SK-N-DZ (cell line): ENCODE results near the gene PLEKHN1.

Experiments used
- DNase-seq: peaks from one replicate; pipeline ENCODE4 v3.0.0-alpha.2; 2015; ENCODE audit warnings: low spot score

PLEKHN1 gene

GRCh38 chr1:929712-930632 lies 36.3 kb upstream of the PLEKHN1 start:
- DNase-seq: no peak

GRCh38 chr1:930633-931138 lies 35.6 kb upstream of the PLEKHN1 start:
- no peak for DNase-seq

GRCh38 chr1:931380-932172 lies 34.7 kb upstream of the PLEKHN1 start:
- no peak for DNase-seq

- DNase-seq: no peak
Observed at GRCh38 chr1:932173-932510, 34.1 kb upstream of the PLEKHN1 start.

- DNase-seq: no peak
Observed at GRCh38 chr1:932776-933602, 33.3 kb upstream of the PLEKHN1 start.

GRCh38 chr1:933603-933940 lies 32.7 kb upstream of the PLEKHN1 start:
- DNase-seq: no peak

GRCh38 chr1:934991-935750 lies 31.1 kb upstream of the PLEKHN1 start:
- DNase-seq: no peak

GRCh38 chr1:935751-936231 lies 30.5 kb upstream of the PLEKHN1 start:
- peak; percentile 97 for DNase-seq

- peak; percentile 50 for DNase-seq
Observed at GRCh38 chr1:936348-937264, 29.7 kb upstream of the PLEKHN1 start.

- DNase-seq: no peak
Observed at GRCh38 chr1:937521-937920, 28.8 kb upstream of the PLEKHN1 start.

GRCh38 chr1:938088-938683 lies 28.1 kb upstream of the PLEKHN1 start:
- DNase-seq: peak; percentile 61

GRCh38 chr1:938711-939489 lies 27.4 kb upstream of the PLEKHN1 start:
- DNase-seq: peak; percentile 49

- DNase-seq: peak; percentile 35
Observed at GRCh38 chr1:939511-940106, 26.7 kb upstream of the PLEKHN1 start.

- DNase-seq: peak; percentile 66
Observed at GRCh38 chr1:940107-941014, 25.9 kb upstream of the PLEKHN1 start.

GRCh38 chr1:941015-941587 lies 25.2 kb upstream of the PLEKHN1 start:
- no peak for DNase-seq

- DNase-seq: peak; percentile 84
Observed at GRCh38 chr1:941588-942383, 24.5 kb upstream of the PLEKHN1 start.
